Activated CD8-positive, alpha-beta memory T cell treated with anti-CD3 and anti-CD28 coated beads, Interleukin-2, amount 50 U/mL, for 1 hour (primary cell): ENCODE data around the gene SLC16A3.

Experiments used
- DNase-seq: peaks from one replicate; pipeline ENCODE4 v3.0.0-alpha.2; 2020; ENCODE audit errors: extremely low read depth

Gene SLC16A3

GRCh38 chr17:82287013-82287867, 58.4 kb downstream of the SLC16A3 start:
- no peak for DNase-seq

- DNase-seq = no peak
These were observed 59.3 kb downstream of the SLC16A3 start for GRCh38 chr17:82287868-82288801.
